Measurements from ENCODE around the gene BLCAP. TPM values are rescaled to one million over a fixed set of nuclear protein-coding genes. Genes with fewer than 3 reads are reported as not detected.
A peak's percentile ranks its signal among the peaks of the same experiment; 100 is the strongest.
"Not testable (repeated sequence)": the region's sequence is repeated elsewhere in the genome, so short reads cannot be mapped to it uniquely, and the experiment has no call there.

The BLCAP gene
- total RNA-seq, 1 donor, result 35.9 TPM

- TF ChIP-seq CTCF (IDR thresholded peaks at IDR 0.05; ENCODE audit: insufficient read depth, low read length), result peak; percentile 63
- H3K4me3 ChIP-seq (ENCODE audit: low read depth, low read length), result no peak overlapping the region
- DNase-seq (ENCODE audit: low read depth), result peak; percentile 60
These were observed 16.2 kb upstream of the BLCAP start for GRCh38 chr20:37543828-37544227.

- no peak overlapping the region for H3K4me3 ChIP-seq (ENCODE audit: low read depth, low read length)
- DNase-seq (ENCODE audit: low read depth), result no peak
- TF ChIP-seq CTCF (IDR thresholded peaks at IDR 0.05; ENCODE audit: insufficient read depth, low read length), result no peak
These were observed 14.6 kb upstream of the BLCAP start for GRCh38 chr20:37542281-37542680.

GRCh38 chr20:37541326-37541725 is 13.7 kb upstream of the BLCAP start:
- TF ChIP-seq CTCF (IDR thresholded peaks at IDR 0.05; ENCODE audit: insufficient read depth, low read length), result no peak
- H3K4me3 ChIP-seq (ENCODE audit: low read depth, low read length), result no peak overlapping the region
- no peak for DNase-seq (ENCODE audit: low read depth)

- DNase-seq (ENCODE audit: low read depth); H3K4me3 ChIP-seq (ENCODE audit: low read depth, low read length): not testable (repeated sequence)
These were observed 13.2 kb upstream of the BLCAP start for GRCh38 chr20:37540838-37541237.

- DNase-seq (ENCODE audit: low read depth), result no peak
- H3K4me3 ChIP-seq (ENCODE audit: low read depth, low read length), result no peak overlapping the region
- no peak for TF ChIP-seq CTCF (IDR thresholded peaks at IDR 0.05; ENCODE audit: insufficient read depth, low read length)
These were observed 12.3 kb upstream of the BLCAP start for GRCh38 chr20:37540001-37540400.

GRCh38 chr20:37539424-37539823 is 11.7 kb upstream of the BLCAP start:
- DNase-seq (ENCODE audit: low read depth), result no peak
- no peak for TF ChIP-seq CTCF (IDR thresholded peaks at IDR 0.05; ENCODE audit: insufficient read depth, low read length)
- H3K4me3 ChIP-seq (ENCODE audit: low read depth, low read length), result no peak overlapping the region

- TF ChIP-seq CTCF (IDR thresholded peaks at IDR 0.05; ENCODE audit: insufficient read depth, low read length), result no peak
- DNase-seq (ENCODE audit: low read depth), result peak; percentile 63
- H3K4me3 ChIP-seq (ENCODE audit: low read depth, low read length), result no peak overlapping the region
These were observed 10.3 kb upstream of the BLCAP start for GRCh38 chr20:37538003-37538402.
